Psoas muscle (tissue), 8 donors: ENCODE data around the gene MRPL52. TPM values are rescaled to one million over a fixed set of nuclear protein-coding genes. Genes with fewer than 3 reads are reported as not detected.
A peak's percentile ranks its signal among the peaks of the same experiment; 100 is the strongest.
"Not testable (repeated sequence)": the region's sequence is repeated elsewhere in the genome, so short reads cannot be mapped to it uniquely, and the experiment has no call there.

Experiments used
- ATAC-seq, 4 donors: fragments of 200-7000 bp; cut with Tn5 transposase; one replicate each; pipeline ENCODE4 v1.9.1; 2020; ENCODE audit warnings: moderate library complexity in 3 of 4, mild to moderate bottlenecking in 2 of 4
- DNase-seq, 2 donors: peaks; one replicate each; pipeline ENCODE4 v3.0.0-alpha.2; 2020
- H3K27ac ChIP-seq: fragments of 200-600 bp; one replicate; pipeline ENCODE4 v1.8.0; 2022
- H3K27me3 ChIP-seq, 3 donors: fragments of 200-600 bp in 1 of 3; one replicate each; pipeline versions ENCODE4 v1.6.1 to v1.8.0; 2013 to 2022; ENCODE audit warnings: low read length in 2 of 3, mild to moderate bottlenecking in 2 of 3, moderate library complexity in 1 of 3; ENCODE audit not compliant: insufficient read depth in 3 of 3
- H3K36me3 ChIP-seq, 2 donors: fragments of 200-600 bp in 1 of 2; one replicate each; pipeline versions ENCODE4 v1.6.1 to v1.8.0; 2013 to 2022; ENCODE audit warnings: low read depth in 1 of 2, mild to moderate bottlenecking in 1 of 2, moderate library complexity in 1 of 2; ENCODE audit not compliant: insufficient read depth in 1 of 2
- H3K4me1 ChIP-seq: fragments of 200-600 bp; one replicate; pipeline ENCODE4 v1.8.0; 2022
- H3K4me3 ChIP-seq: fragments of 200-600 bp; one replicate; pipeline ENCODE4 v1.8.0; 2022; ENCODE audit warnings: mild to moderate bottlenecking
- H3K9me3 ChIP-seq: fragments of 200-600 bp; one replicate; pipeline ENCODE4 v1.8.0; 2022
- WGBS, 3 donors: extraction: QIAGEN DNeasy Blood & Tissue Kit; methylation state at CpG; one replicate each; pipeline versions ENCODE4 v1.1.6 to v1.1.7; 2013; 5-methylcytosine and 5-hydroxymethylcytosine counted together
- intact Hi-C, 2 donors: fragments of 100-400 bp; cut with DNase I; formaldehyde crosslinking; loops; one replicate each; pipeline versions ENCODE4 v1.11.0 to v1.14.2; 2022
- polyA plus RNA-seq, 3 donors: library from polyadenylated mRNA; stranded (reverse); fragments of 200-250 nt; gene quantifications; one replicate each; pipeline ENCODE4 v1.2.3, GENCODE V29; 2013
- total RNA-seq, 4 donors: library from RNA; stranded (reverse); fragmentation: NEBNext Ultra II Directional in 2 of 4; extraction: Animal tissue kit (Norgen Biotek cat#: 25700) in 2 of 4; gene quantifications; one replicate each; pipeline versions ENCODE4 v1.2.1 to v1.2.4, GENCODE V29; 2021 to 2023
- TF ChIP-seq, protein P1 (sequence below): fragments of 200-600 bp; IDR thresholded peaks from one replicate; pipeline ENCODE4 v1.8.0; 2022; ENCODE audit warnings: antibody characterized with exemption
- donor health status: healthy with polysubstance abuse.
- donor health status: DM: no; HTN: no; CAD: no; lungs with moderate emphysema.
- donor health status: Bipolar disorder and iron deficiency.
- donor health status: healthy.
- donor health status: DM: yes; HTN: yes; CAD: no.
- donor health status: DM: no; HTN: no; CAD: no.
- donor health status: DM: no; HTN: no; CAD: no.
- donor health status: DM: yes; HTN: yes; CAD: no.

Gene MRPL52
- total and polyA plus RNA-seq, 7 donors, result 79.1 to 246 (median 91.2) TPM

DNA sequence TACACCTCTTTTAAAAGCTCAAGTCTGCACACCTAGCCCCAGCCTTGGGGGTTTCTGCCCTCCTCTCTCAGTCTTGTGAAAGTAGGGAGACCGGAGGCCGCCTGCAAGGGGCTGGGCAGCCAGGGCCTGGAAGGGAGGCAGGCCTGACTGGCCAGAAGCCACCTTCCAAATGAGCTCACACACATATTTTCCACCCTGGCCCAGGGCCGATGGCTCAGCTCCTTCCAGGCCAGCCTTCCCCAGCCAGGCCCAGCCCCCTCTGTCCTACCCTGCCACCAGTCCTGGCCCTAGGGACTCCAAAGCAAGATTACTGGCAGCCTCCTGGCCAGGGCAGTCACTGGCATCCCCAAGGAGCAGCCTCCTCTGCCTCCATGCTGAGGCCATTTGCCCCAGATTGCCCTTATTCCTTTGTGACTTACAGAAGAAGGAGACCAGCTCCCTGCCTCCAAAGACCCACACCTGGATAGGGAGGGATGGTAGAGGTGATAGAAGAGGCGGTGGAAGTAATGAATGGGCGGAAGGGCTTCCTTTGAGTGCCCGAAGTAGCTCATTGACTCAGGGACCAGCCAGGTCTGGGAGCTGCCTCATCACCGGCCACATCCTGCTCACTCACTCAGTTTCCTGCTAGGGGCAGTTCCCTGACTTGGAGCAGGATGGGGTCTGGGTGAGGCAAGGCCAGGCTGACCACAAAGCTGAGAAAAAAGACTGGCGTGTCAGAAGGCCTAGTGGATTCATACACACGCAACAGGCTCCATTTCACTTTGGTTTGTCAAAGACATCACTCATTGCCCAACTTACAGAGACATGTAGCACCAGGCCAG, 21.5 kb downstream of the MRPL52 start:
- peak overlapping the region; percentile 82 for H3K27ac ChIP-seq
- DNase-seq, result peak; percentile 88 to 94
- 37 to 49% (median 41%) methylated on average over 9 of the region's 9 CpGs for WGBS, 3 donors
- peaks cover 50% of the 10 kb centered on the region for H3K4me1 ChIP-seq
- no peaks in the 10 kb centered on the region for H3K36me3 ChIP-seq
- peak overlapping the region; percentile 11 for H3K4me3 ChIP-seq
- peak; percentile 66 to 76 (median 76) for ATAC-seq
- H3K9me3 ChIP-seq, result no peaks in the 10 kb centered on the region
- H3K27me3 ChIP-seq, result no peaks in the 10 kb centered on the region
- TF ChIP-seq, protein P1, sequence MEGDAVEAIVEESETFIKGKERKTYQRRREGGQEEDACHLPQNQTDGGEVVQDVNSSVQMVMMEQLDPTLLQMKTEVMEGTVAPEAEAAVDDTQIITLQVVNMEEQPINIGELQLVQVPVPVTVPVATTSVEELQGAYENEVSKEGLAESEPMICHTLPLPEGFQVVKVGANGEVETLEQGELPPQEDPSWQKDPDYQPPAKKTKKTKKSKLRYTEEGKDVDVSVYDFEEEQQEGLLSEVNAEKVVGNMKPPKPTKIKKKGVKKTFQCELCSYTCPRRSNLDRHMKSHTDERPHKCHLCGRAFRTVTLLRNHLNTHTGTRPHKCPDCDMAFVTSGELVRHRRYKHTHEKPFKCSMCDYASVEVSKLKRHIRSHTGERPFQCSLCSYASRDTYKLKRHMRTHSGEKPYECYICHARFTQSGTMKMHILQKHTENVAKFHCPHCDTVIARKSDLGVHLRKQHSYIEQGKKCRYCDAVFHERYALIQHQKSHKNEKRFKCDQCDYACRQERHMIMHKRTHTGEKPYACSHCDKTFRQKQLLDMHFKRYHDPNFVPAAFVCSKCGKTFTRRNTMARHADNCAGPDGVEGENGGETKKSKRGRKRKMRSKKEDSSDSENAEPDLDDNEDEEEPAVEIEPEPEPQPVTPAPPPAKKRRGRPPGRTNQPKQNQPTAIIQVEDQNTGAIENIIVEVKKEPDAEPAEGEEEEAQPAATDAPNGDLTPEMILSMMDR, result no peak
- intact Hi-C loops, result loop anchor here (5.0 to 10.0 kb wide), 2 partner anchors 196 to 294 kb away; no protein-coding TSS in a partner anchor

DNA sequence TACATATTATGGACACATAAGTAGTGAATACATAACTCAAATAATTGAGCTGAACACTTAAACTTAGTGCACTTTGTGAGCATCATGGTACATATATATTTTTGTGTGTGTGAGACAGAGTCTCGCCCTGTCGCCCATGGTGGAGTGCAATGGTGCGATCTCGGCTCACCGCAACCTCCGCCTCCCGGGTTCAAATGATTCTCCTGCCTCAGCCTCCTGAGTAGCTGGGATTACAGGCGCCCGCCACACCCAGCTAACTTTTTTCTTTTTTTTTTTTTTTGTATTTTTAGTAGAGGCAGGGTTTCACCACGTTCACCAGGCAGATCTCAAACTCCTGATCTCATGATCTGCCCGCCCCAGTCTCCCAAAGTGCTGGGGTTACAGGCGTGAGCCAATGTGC, 22.5 kb downstream of the MRPL52 start:
- DNase-seq, result not testable (repeated sequence)
- 81 to 90% (median 86%) methylated on average over 8 to 12 of the region's 12 CpGs for WGBS, 3 donors

DNA sequence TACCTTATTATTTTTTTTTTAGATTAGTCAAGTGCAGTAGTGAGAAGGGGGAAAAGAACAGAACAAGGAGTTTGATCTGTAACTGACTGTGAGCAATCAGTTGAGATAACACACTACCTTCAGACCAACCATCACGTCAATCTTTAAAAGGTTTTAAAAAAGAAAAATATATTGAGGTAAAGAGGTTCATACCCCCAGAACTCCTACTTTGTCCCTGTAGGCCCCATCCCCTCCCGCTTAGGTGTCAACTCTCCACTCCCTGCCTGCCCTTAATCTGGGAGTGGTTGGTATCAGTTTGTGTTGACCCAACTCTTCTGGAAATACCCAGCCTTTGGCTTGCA, 22.9 kb downstream of the MRPL52 start:
- Histone ChIP-seq H3K4me1 (peaks cover 50% of the 10 kb centered on the region), H3K36me3 (no peaks in the 10 kb centered on the region), H3K27me3 (no peaks in the 10 kb centered on the region), H3K27ac (no peak overlapping the region), H3K4me3 (no peak overlapping the region), H3K9me3 (no peaks in the 10 kb centered on the region)
- intact Hi-C loops, result loop anchor here (2.0 to 10.0 kb wide), 4 partner anchors 32 to 466 kb away; no protein-coding TSS in a partner anchor
- TF ChIP-seq, protein P1, result no peak
- WGBS, 3 donors, result 78 to 84% (median 84%) methylated on average over 2 of the region's 2 CpGs
- no peak for DNase-seq
- no peak for ATAC-seq

More for the DNA sequence above, 22.5 kb downstream of the MRPL52 start:
- not testable (repeated sequence) for H3K4me3 ChIP-seq, H3K36me3 ChIP-seq, H3K9me3 ChIP-seq, ATAC-seq, H3K27ac ChIP-seq, H3K27me3 ChIP-seq
- intact Hi-C loops, result loop anchor here (2.0 to 10.0 kb wide), 4 partner anchors 31 to 465 kb away; no protein-coding TSS in a partner anchor
- H3K4me1 ChIP-seq, result peaks cover 50% of the 10 kb centered on the region

DNA sequence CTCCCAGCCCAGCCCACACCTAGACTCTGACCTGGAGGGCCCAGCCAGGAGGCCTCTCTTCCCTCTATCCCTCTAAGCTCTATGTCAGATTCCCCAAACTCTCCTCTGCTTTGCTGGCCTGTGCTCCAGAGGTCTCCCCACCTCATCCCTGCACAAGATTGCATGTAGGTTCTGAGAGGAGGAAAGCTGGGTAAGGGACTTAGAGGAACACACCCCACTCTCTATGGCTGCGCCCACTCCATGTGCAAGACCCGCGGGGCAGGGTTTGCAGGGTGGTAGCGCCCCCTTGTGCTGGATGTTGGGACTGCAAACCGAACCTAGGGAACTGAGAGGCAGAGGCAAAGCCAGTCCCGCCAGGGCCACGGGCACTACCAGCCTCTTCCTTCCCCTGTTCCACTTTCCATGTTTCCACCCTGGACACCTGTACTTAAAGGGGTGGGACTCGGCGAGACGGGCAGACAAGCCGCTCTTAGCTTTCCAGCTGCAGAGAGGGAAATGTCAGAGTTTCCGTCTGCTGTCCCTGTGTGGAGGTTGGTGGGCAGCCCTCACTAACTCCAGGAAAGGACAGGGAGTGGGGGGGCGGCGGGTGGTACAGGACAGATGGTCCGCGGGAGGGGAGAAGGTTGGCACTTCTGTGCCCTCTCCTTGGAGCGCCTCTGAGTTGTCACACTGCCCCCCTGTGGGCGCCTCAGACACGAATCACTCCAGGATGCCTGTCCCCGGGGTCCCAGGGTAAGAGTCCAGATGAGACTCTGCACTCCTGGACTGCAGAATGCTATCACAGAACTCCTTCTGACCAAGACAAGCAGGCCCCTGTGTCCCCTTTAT, 23.5 kb downstream of the MRPL52 start:
- Histone ChIP-seq H3K4me1 (peaks cover 47% of the 10 kb centered on the region), H3K9me3 (no peaks in the 10 kb centered on the region), H3K4me3 (peak overlapping the region; percentile 68), H3K27ac (no peak overlapping the region), H3K27me3 (no peaks in the 10 kb centered on the region), H3K36me3 (no peaks in the 10 kb centered on the region)
- ATAC-seq (peak; percentile 70 to 81 (median 73)), DNase-seq (peak; percentile 88 to 93)
- intact Hi-C loops, result loop anchor here (1.0 to 10.0 kb wide), 6 partner anchors 31 to 466 kb away; no protein-coding TSS in a partner anchor
- WGBS, 3 donors, result 2 to 4% (median 3%) methylated on average over 19 to 20 of the region's 20 CpGs
- TF ChIP-seq, protein P1, result peak; percentile 89

DNA sequence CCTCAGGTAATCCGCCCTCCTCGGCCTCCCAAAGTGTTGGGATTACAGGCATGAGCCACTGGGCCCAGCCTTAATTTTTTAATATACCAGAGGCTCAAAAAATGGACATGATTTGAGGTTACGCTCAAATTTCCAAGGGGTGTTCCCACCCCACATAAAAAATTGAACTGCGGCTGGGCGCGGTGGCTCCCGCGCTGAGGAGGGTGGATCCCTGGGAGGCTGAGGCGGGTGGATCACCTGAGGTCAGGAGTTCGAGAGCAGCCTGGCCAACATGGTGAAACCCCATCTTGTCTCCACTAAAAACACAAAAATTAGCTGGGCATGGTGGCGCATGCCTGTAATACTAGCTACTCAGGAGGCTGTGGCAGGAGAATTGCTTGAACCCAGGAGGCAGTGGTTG, 24.6 kb downstream of the MRPL52 start:
- H3K36me3 ChIP-seq, H3K4me3 ChIP-seq, H3K9me3 ChIP-seq, H3K27me3 ChIP-seq, DNase-seq, ATAC-seq, H3K27ac ChIP-seq: not testable (repeated sequence)
- WGBS, 3 donors, result 96 to 98% (median 97%) methylated on average over 11 of the region's 11 CpGs
- H3K4me1 ChIP-seq, result peaks cover 36% of the 10 kb centered on the region
- intact Hi-C loops, result loop anchor here (5.0 to 10.0 kb wide), 2 partner anchors 199 to 297 kb away; no protein-coding TSS in a partner anchor
